ENCODE results near the gene NCS1. TPM values are rescaled to one million over a fixed set of nuclear protein-coding genes. Genes with fewer than 3 reads are reported as not detected.

Gene NCS1
- polyA plus RNA-seq, 3 donors = not detected

GRCh38 chr9:130283539-130284248 lies 111.5 kb downstream of the NCS1 start:
- Mint-ChIP-seq H3K9me3 (no peaks in the 10 kb centered on the region), H3K27ac (no peak overlapping the region), H3K36me3 (no peaks in the 10 kb centered on the region), H3K27me3 (ENCODE audit: low read depth in 3 of 3) (peaks cover 4 to 21% (median 9%) of the 10 kb centered on the region in 3 donors), H3K4me1 (no peaks in the 10 kb centered on the region), H3K4me3 (no peak overlapping the region)
- intact Hi-C loops (cut with micrococcal nuclease) = no loop called here
- H3K4me2 ChIP-seq (replicated peaks; ENCODE audit: extremely low read depth, low read length, poor library complexity, severe bottlenecking) = no peak overlapping the region
- no peak overlapping the region for H3K4me3 ChIP-seq (replicated peaks in 1 of 3; ENCODE audit: low read depth in 2 of 3, low read length in 3 of 3)
- no peaks in the 10 kb centered on the region for H3K4me1 ChIP-seq (ENCODE audit: control insufficient read depth in 1 of 2, insufficient read depth in 2 of 2, low read length in 2 of 2)
- no peaks in the 10 kb centered on the region for H4K20me1 ChIP-seq (ENCODE audit: insufficient read depth, low read length)
- H3K27ac ChIP-seq (ENCODE audit: low read depth in 1 of 2, low read length in 2 of 2) = no peak overlapping the region
- no peaks in the 10 kb centered on the region for H3K27me3 ChIP-seq (ENCODE audit: control insufficient read depth in 2 of 2, insufficient read depth in 2 of 2, low read length in 2 of 2)
- H3K36me3 ChIP-seq (replicated peaks in 1 of 2; ENCODE audit: control insufficient read depth in 1 of 2, insufficient read depth in 2 of 2, low read length in 2 of 2) = no peaks in the 10 kb centered on the region
- no peaks in the 10 kb centered on the region for H3K9me3 ChIP-seq (replicated peaks in 1 of 2; ENCODE audit: control insufficient read depth in 1 of 2, insufficient read depth in 1 of 2, low read length in 2 of 2)
- TF ChIP-seq CTCF (IDR thresholded peaks at IDR 0.05) = no peak
- H3K9ac ChIP-seq (ENCODE audit: insufficient read depth, low read length, poor library complexity, severe bottlenecking) = no peak overlapping the region
- WGBS (ENCODE audit: insufficient coverage) = no CpG with 5 or more reads among the region's 4 CpGs
- DNase-seq = no peak
- H2AFZ ChIP-seq (ENCODE audit: insufficient read depth, low read depth, low read length, poor library complexity, severe bottlenecking) = no peak overlapping the region
- H3K79me2 ChIP-seq (ENCODE audit: insufficient read depth, low read length) = no peaks in the 10 kb centered on the region

GRCh38 chr9:130284249-130284625 lies 112.0 kb downstream of the NCS1 start:
- no peaks in the 10 kb centered on the region for H3K9me3 Mint-ChIP-seq
- Histone ChIP-seq H3K9ac (ENCODE audit: insufficient read depth, low read length, poor library complexity, severe bottlenecking) (no peak overlapping the region), H3K36me3 (replicated peaks in 1 of 2; ENCODE audit: control insufficient read depth in 1 of 2, insufficient read depth in 2 of 2, low read length in 2 of 2) (no peaks in the 10 kb centered on the region), H3K9me3 (replicated peaks in 1 of 2; ENCODE audit: control insufficient read depth in 1 of 2, insufficient read depth in 1 of 2, low read length in 2 of 2) (no peaks in the 10 kb centered on the region), H3K27ac (ENCODE audit: low read depth in 1 of 2, low read length in 2 of 2) (no peak overlapping the region), H3K79me2 (ENCODE audit: insufficient read depth, low read length) (no peaks in the 10 kb centered on the region), H3K4me2 (replicated peaks; ENCODE audit: extremely low read depth, low read length, poor library complexity, severe bottlenecking) (no peak overlapping the region), H3K4me1 (ENCODE audit: control insufficient read depth in 1 of 2, insufficient read depth in 2 of 2, low read length in 2 of 2) (no peaks in the 10 kb centered on the region), H3K27me3 (ENCODE audit: control insufficient read depth in 2 of 2, insufficient read depth in 2 of 2, low read length in 2 of 2) (no peaks in the 10 kb centered on the region), H2AFZ (ENCODE audit: insufficient read depth, low read depth, low read length, poor library complexity, severe bottlenecking) (no peak overlapping the region), H4K20me1 (ENCODE audit: insufficient read depth, low read length) (no peaks in the 10 kb centered on the region), H3K4me3 (replicated peaks in 1 of 3; ENCODE audit: low read depth in 2 of 3, low read length in 3 of 3) (no peak overlapping the region)
- TF ChIP-seq CTCF (IDR thresholded peaks at IDR 0.05) = no peak
- H3K27me3 Mint-ChIP-seq (ENCODE audit: low read depth in 3 of 3) = peaks cover 5 to 22% (median 10%) of the 10 kb centered on the region in 3 donors
- H3K27ac Mint-ChIP-seq = no peak overlapping the region
- H3K4me3 Mint-ChIP-seq = no peak overlapping the region
- H3K4me1 Mint-ChIP-seq = no peaks in the 10 kb centered on the region
- H3K36me3 Mint-ChIP-seq = no peaks in the 10 kb centered on the region
- intact Hi-C loops (cut with micrococcal nuclease) = no loop called here
- no peak for DNase-seq
- 82% methylated on average over 7 of the region's 10 CpGs for WGBS (ENCODE audit: insufficient coverage)
